CD4-positive, alpha-beta T cell treated with Interleukin-6 at 100 ng/mL for 8 hours (primary cell): ENCODE data around the gene STMP1.
A peak's percentile ranks its signal among the peaks of the same experiment; 100 is the strongest.
"Not testable (repeated sequence)": the region's sequence is repeated elsewhere in the genome, so short reads cannot be mapped to it uniquely, and the experiment has no call there.

Source experiments
- DNase-seq: peaks from one replicate; pipeline ENCODE4 v3.0.0-alpha.2; 2020; ENCODE audit warnings: mixed read lengths, low spot score

STMP1 gene

GRCh38 chr7:135664046-135664589, 1.8 kb downstream of the STMP1 start:
- no peak for DNase-seq

GRCh38 chr7:135665042-135665441, 2.7 kb downstream of the STMP1 start:
- no peak for DNase-seq

DNA sequence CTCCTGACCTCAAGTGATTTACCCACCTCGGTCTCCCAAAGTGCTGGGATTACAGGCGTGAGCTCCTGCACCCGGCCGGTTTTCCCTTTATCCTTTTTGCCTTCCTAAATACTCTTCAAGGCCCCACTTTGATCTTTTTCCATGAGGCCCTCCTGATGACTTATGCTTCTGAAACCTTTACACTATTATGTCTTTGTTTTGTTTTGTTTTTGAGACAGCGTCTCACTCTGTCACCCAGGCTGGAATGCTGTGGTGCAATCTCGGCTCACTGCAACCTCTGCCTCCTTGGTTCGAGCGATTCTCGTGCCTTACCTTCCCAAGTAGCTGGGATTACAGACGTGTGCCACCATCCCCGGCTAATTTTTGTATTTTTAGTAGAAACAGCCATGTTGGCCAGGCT, 3.8 kb downstream of the STMP1 start:
- DNase-seq: no peak

DNA sequence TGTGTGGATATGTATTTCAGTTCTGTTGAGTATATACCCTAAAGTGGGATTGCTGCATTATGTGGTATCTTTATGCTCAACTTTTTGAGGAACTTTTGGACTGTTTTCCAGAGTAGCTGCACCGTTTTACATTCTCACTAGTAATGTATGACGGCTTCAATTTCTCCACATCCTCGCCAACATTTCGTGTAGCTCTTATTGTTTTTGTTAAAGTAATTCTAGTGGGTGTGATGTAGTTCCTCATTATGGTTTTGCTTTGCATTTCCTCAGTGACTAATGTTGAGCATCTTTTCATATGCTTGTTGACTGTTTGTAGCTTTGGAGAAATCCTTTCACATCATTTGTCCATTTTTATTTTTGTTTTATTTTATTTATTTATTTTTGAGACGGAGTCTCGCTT, 4.5 kb downstream of the STMP1 start:
- DNase-seq: no peak

- not testable (repeated sequence) for DNase-seq
Observed at GRCh38 chr7:135667626-135668025, 5.3 kb downstream of the STMP1 start.

DNA sequence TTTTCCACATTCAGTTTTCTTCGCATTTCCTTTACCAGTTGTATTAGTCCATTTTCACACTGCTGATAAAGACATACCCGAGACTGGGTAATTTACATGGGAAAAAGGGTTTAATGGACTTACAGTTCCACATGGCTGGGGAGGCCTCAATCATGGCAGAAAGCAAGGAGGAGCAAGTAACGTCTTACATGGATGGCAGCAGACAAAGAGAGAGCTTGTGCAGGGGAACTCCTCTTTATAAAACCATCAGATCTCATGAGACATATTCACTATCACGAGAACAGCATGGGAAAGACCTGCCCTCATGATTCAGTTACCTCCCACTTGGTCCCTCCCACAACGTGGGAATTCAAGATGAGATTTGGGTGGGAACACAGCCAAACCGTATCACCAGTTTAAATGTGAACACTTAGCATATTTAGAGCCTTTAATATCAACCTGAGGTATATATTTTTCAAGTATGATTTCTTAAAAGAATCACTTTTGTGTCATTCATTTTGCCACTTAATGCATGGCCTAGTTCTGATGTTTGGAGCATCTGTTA, 6.6 kb downstream of the STMP1 start:
- DNase-seq: not testable (repeated sequence)

GRCh38 chr7:135669774-135670173, 7.5 kb downstream of the STMP1 start:
- no peak for DNase-seq

DNA sequence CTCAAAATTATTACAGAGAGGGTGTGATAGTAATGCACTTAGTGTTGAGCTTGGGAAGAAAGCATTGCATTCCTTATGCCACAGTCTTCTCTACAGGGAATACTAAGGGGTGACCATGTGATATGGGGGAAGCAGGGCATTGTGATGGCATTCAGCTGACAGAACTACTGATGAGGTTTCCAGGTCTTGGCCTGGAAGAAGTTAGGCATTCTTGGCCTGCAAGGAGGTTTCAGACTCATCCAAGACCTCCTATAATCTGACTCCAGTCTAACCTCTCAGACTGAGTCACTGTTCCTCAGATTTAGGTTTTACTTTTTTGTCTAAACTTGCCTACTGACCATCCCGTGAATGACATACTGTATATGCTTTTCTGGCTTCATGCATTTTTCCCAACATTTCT, 7.9 kb downstream of the STMP1 start:
- no peak for DNase-seq

DNA sequence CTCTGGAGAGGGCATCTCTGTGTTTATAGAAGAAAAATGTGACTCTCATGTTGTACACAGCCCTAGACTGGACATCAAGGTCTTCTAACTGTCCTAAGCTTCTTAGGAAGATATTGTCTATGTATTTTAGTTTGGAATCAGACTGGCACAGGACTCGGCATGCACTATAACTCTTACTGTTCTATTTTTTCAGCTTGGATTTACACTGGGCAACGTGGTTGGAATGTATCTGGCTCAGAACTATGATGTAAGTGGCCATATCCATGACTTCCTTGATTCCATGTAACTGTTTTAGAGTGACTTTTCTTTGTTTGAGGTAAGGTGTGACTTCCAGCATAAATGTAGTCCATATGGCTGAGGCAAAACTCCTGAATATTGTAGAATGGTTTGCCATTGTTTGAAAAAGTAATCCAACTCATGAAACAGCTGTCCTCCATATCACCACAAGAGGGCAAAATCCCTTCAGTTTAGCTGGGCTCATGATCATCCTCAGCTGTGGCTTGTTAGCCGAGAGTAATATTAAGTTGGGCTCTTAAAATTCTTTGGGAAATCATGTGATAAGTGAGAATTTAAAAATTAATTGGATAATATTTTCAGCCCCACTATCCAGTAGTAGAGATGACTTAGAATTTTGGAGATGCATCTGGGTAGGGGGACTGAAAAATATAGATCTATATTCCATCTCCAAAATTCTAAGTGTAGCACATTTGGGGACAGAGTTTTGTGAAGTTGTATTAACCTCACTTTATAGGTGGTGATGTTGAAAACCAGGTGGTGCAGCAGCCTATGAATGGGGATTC, 10.4 kb downstream of the STMP1 start:
- peak; percentile 7 for DNase-seq

DNA sequence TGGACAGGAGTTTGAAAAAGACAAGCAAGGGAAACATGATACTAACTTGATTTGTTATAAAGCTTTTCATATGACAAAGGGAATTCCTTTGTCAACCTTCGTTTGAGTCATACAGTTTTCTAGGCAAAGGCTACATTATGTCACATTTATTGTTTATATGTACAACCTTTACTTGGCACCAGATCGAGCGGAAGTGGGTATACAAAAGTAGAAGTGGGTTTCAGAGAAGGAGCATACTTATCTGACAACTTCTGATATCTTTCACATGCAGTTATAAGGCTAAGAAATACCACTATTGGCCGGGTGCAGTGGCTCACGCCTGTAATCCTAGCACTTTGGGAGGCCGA, 11.0 kb downstream of the STMP1 start:
- DNase-seq: no peak

GRCh38 chr7:135678612-135679575, 16.6 kb downstream of the STMP1 start:
- DNase-seq: no peak

DNA sequence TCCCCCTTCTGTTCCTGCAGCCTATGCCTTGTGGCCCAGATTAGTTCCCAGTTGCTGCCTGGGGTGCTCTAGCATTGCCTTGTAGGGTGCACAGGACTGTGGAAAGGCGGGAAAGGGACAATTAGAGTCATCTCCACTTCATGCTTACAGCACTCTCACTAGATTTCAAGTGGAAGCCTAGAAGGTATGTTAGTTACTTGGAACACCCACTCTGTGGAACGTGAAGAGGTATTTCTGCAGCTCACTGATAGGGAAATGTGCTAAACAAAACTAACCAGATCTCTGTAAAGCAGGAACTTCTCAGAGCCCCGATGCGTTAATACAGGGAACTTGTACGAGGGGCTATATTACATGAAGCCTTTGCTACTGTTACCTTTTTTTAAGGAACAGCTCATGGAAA, 19.4 kb downstream of the STMP1 start:
- DNase-seq: no peak

DNA sequence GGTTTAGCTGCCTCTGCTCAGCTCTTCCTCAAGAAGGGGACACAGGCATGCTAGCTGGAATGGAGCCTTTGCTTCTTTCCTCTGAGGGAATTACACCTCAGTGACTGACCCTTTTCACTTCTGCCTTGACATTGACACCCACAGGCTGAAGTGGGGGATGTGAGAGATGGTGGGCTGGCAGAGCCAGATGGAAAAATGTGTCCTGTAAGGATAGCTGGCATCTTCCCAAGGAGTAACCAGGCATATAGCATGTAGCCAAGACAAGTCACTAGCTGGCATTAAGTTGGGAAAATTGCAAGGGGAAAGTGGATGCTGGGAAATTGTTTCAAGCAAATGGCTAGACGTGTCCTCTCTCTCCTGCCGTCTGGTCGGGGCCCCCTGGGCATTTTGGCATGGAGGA, 19.9 kb downstream of the STMP1 start:
- DNase-seq: no peak

- DNase-seq: no peak
Observed at GRCh38 chr7:135683609-135684008, 21.3 kb downstream of the STMP1 start.

DNA sequence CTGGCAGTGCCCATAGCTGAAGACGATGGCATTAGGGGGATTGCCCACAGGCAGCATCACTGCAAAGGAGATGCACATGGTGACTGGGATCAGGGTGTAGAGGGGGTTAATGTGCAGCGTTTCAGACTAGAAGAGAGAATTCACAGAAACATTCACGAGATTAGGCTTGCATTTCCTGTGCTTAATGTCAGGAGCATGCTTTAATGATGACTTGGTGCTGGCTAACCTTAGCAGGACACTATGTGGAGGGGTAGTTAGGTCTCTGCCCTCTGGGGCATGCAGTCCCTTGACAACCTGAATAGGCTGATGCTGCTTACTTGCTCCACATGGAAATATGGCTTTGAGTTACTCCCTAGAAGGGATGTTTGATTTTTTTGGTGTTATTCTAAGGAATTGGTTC, 21.8 kb downstream of the STMP1 start:
- DNase-seq: no peak

DNA sequence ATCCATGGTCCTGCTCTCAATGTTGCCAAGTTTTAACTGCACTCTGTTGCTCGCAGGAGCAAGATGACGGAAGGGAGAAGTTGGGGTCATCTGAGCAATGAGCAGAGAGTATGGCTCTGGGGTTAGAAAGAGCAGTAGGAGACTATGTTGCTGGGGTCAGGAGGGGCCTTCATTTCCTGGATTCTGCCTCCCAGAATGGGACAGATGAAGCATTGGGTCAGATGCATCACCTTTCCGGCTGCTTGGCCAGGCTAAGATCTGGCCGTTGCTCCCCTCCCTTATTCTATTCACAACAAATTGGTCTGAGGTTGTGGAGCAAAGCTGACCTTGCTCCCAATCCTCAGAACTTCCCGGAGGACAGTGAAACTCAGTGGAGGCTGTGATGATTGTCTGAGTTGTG, 22.4 kb downstream of the STMP1 start:
- no peak for DNase-seq

DNA sequence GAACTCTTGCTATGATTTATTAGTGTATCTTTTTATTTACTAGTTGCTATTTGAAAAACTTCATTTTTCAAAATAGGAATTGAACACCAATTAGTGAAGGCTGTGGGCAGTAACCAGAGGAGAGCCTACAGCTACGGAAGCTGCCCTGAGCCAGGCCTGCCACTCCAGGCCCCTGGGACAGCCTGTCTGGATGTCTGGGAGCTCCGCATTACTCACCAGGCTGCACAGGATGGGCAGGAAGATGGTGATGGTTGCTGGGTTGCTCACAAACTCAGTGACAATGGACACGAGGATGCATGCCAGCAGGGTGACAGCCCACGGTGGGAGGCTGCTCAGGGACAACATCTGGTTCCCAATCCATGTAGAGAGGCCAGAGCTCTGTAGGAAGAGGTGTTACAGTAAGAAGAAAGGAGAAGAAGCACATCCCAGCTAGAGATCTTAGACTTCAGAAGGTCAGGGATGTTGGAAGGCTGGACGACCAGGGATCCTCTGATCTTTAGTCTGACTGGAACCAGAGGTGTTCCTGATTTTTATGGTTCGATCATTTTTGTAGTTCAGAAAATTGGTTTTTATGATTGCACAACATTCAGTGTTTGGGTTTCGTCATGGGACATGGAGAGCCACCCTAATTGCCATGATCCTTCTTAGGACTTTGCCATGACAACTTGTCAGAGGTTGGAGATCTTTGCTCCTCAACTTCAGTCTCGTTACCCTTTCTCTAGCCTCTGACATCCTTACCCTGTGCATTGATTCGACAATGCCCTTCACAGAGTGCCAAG, 23.2 kb downstream of the STMP1 start:
- no peak for DNase-seq

- DNase-seq: no peak
Observed at GRCh38 chr7:135687466-135687865, 25.2 kb downstream of the STMP1 start.

DNA sequence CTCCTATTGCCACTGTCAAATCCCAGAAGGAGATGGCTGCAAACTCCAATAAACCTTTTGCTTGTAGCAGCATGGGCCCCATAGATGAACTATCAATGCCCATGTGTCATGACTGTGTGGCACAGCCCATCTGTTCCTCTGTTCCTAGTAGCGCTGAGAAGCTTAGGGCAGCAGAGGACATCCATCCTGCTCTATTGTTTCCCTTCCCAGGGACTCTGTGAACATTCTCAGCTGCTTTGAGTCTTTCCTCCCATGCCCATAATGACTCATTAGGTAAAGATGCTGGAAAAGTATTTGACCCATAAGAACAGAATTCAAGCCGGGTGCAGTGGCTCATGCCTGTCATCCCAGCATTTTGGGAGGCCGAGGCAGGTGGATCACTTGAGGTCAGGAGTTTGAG, 28.3 kb downstream of the STMP1 start:
- DNase-seq: no peak

DNA sequence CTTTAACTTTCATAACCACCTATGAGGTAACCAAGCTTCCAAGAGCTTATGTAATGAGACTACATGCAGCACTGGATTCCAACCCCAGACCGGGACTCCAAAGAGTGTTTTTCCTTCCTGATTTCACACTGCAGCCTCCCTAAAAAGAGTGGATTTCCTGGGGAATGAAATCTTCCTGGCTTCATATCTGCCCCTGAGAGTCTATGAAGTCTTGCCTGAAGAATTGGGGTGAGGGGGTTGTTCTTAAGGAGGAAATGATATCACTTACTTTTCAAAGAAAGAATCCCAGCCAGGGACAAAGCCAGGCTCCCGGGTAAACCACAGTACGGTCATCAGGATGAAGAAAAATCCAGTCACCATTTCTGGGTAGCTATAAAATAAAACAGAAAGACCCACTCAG, 29.7 kb downstream of the STMP1 start:
- DNase-seq: no peak

DNA sequence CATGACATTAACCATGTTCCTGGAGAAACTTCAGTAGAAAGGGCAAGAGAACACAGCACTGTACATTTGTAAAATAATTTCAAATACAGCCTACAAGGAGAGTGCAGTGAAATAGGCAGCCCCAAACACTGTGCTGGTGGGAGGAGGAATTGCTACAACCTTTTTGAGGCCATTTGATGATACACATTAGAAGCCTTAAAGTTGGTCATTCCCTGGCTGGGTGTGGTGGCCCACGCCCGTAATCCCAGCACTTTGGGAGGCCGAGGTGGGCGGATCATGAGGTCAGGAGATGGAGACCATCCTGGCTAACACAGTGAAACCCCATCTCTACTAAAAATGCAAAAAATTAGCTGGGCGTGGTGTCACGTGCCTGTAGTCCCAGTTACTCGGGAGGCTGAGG, 30.3 kb downstream of the STMP1 start:
- DNase-seq: not testable (repeated sequence)

- DNase-seq: no peak
Observed at GRCh38 chr7:135693558-135693957, 31.2 kb downstream of the STMP1 start.
